Panc1 (cell line): Measurements from ENCODE around the gene GNAI2. TPM values are rescaled to one million over a fixed set of nuclear protein-coding genes. Genes with fewer than 3 reads are reported as not detected.

Experiments
- ATAC-seq: fragments of 200-7000 bp; cut with Tn5 transposase; 2 replicates; pipeline ENCODE4 v1.9.1; 2020; ENCODE audit warnings: mild to moderate bottlenecking, moderate library complexity
- BruUV-seq: library from RNA; stranded (reverse); fragments of 400-500 nt; replicated peaks from 2 replicates; lab custom pipeline; 2021; lab: Mats Ljungman, UMichigan
- CTCF ChIA-PET: fragments of 300-600 bp; sonication (Branson Sonifier 250); formaldehyde crosslinking; loops from one replicate; lab custom pipeline; 2022; ENCODE audit warnings: antibody characterized with exemption; lab: Charles Lee
- POLR2A ChIA-PET: fragments of 300-600 bp; sonication (Branson Sonifier 250); formaldehyde crosslinking; loops from one replicate; lab custom pipeline; 2022; ENCODE audit warnings: antibody characterized with exemption; lab: Charles Lee
- DNase-seq: peaks from one replicate; pipeline ENCODE4 v3.0.0-alpha.2; 2010; ENCODE audit warnings: low read depth, low spot score
- H3K27ac ChIP-seq: 2 replicates; pipeline ENCODE4 v1.5.1; 2011; ENCODE audit warnings: mild to moderate bottlenecking, low read length, inconsistent platforms
- H3K27me3 ChIP-seq: fragments of 200-500 bp; sonication (Bioruptor generic); 2 replicates; pipeline ENCODE4 v1.6.0; 2014; ENCODE audit warnings: low read length, inconsistent platforms; ENCODE audit not compliant: control insufficient read depth, insufficient read depth
- H3K36me3 ChIP-seq: fragments of 200-500 bp; sonication (Bioruptor generic); 2 replicates; pipeline ENCODE4 v1.5.1; 2014; ENCODE audit warnings: inconsistent platforms, mild to moderate bottlenecking, low read length, moderate library complexity; ENCODE audit not compliant: control insufficient read depth, insufficient read depth
- H3K4me1 ChIP-seq: 2 replicates; pipeline ENCODE4 v1.5.1; 2011; ENCODE audit warnings: inconsistent platforms, mild to moderate bottlenecking, low read length, moderate library complexity; ENCODE audit not compliant: control insufficient read depth, insufficient read depth
- H3K4me3 ChIP-seq, 2 experiments: 2 replicates each; pipeline ENCODE4 v1.5.1; 2011 to 2012; ENCODE audit warnings: low read depth in 2 of 2, low read length in 2 of 2, mild to moderate bottlenecking in 2 of 2, inconsistent platforms in 1 of 2, moderate library complexity in 1 of 2
- H3K9me3 ChIP-seq: fragments of 200-500 bp; sonication (Bioruptor generic); 2 replicates; pipeline ENCODE4 v1.5.1; 2014; ENCODE audit warnings: low read depth, mild to moderate bottlenecking, inconsistent platforms, low read length, moderate library complexity; ENCODE audit not compliant: control insufficient read depth, insufficient read depth
- CTCF ChIP-seq: fragments of 450-650 bp; IDR thresholded peaks from 2 replicates; pipeline ENCODE4 v1.5.1; 2017; ENCODE audit warnings: mild to moderate bottlenecking
- POLR2AphosphoS5 ChIP-seq: IDR thresholded peaks from 2 replicates; pipeline ENCODE4 v1.6.1; 2012; ENCODE audit warnings: mild to moderate bottlenecking, low read depth, low read length, moderate library complexity
- REST ChIP-seq, 2 experiments: IDR thresholded peaks; 2 replicates each; pipeline ENCODE4 v1.6.1; 2011 to 2012; ENCODE audit warnings: low read depth in 2 of 2, control low read depth in 1 of 2, low read length in 1 of 2, mild to moderate bottlenecking in 1 of 2, moderate library complexity in 1 of 2; ENCODE audit not compliant: insufficient read depth in 1 of 2
- SIN3A ChIP-seq: IDR thresholded peaks from 2 replicates; pipeline ENCODE4 v1.6.1; 2012; ENCODE audit warnings: low read depth, mild to moderate bottlenecking, low read length, moderate library complexity, borderline replicate concordance; ENCODE audit not compliant: insufficient read depth
- TCF7L2 ChIP-seq: IDR thresholded peaks from 2 replicates; pipeline ENCODE4 v1.6.1; 2011; ENCODE audit warnings: mild to moderate bottlenecking, low read depth, low read length, inconsistent platforms
- in situ Hi-C: cut with HindIII; loops from 2 replicates; pipeline ENCODE4 v1.10.0; 2016; ENCODE audit warnings: low sequenced_read_pairs, low pct_unique_long_range_greater_than_20kb
- intact Hi-C: fragments of 100-400 bp; cut with micrococcal nuclease; formaldehyde crosslinking; loops from one replicate; pipeline ENCODE4 v1.10.0; 2022; ENCODE audit not compliant: unreplicated experiment
- total RNA-seq: library from RNA; stranded (reverse); gene quantifications from one replicate; pipeline ENCODE4 v1.2.1, GENCODE V29; 2021; ENCODE audit not compliant: unreplicated experiment

The GNAI2 gene
- total RNA-seq, 1 experiment from 2014 or later, result 170 TPM

GRCh38 chr3:50229490-50229889 lies 6.5 kb upstream of the GNAI2 start:
- H3K4me1 ChIP-seq, result no peaks in the 10 kb centered on the region; the same call in 1 of the 2 replicates
- H3K27me3 ChIP-seq, result no peaks in the 10 kb centered on the region
- in situ Hi-C loops, result no loop called here
- DNase-seq (no peak), ATAC-seq (no peak)
- POLR2A ChIA-PET, result no interaction called here
- no peak overlapping the region for H3K4me3 ChIP-seq
- intact Hi-C loops, result no loop called here
- CTCF ChIA-PET, result no interaction called here
- H3K27ac ChIP-seq, result no peak overlapping the region
- no peaks in the 10 kb centered on the region for H3K36me3 ChIP-seq
- no TSS peak for BruUV-seq
- no peak for TF ChIP-seq CTCF
- TF ChIP-seq POLR2AphosphoS5, result no peak
- TF ChIP-seq TCF7L2, result no peak
- TF ChIP-seq REST (IDR thresholded peaks at IDR 0.05; ENCODE audit: insufficient read depth in 1 of 2, low read depth in 2 of 2, low read length in 1 of 2), result no peak
- no peak for TF ChIP-seq SIN3A
- H3K9me3 ChIP-seq, result no peaks in the 10 kb centered on the region

- no peaks in the 10 kb centered on the region for H3K9me3 ChIP-seq
- DNase-seq, result no peak
- intact Hi-C loops (no loop called here), in situ Hi-C loops (no loop called here)
- no TSS peak for BruUV-seq
- ChIA-PET CTCF (no interaction called here), POLR2A (no interaction called here)
- no peaks in the 10 kb centered on the region for H3K36me3 ChIP-seq
- H3K27ac ChIP-seq, result no peak overlapping the region
- no peaks in the 10 kb centered on the region; the same call in 1 of the 2 replicates for H3K4me1 ChIP-seq
- no peak for ATAC-seq
- H3K4me3 ChIP-seq, result no peak overlapping the region
- TF ChIP-seq CTCF (no peak), SIN3A (no peak), TCF7L2 (no peak), POLR2AphosphoS5 (no peak)
- no peaks in the 10 kb centered on the region for H3K27me3 ChIP-seq
Measured at GRCh38 chr3:50230104-50230793, 5.8 kb upstream of the GNAI2 start.
